Activated CD4-positive, CD25-positive, alpha-beta regulatory T cell treated with anti-CD3 and anti-CD28 coated beads, Interleukin-2, amount 50 U/mL, for 72 hours (primary cell): ENCODE data around the gene MRPL22.
"Not testable (repeated sequence)": the region's sequence is repeated elsewhere in the genome, so short reads cannot be mapped to it uniquely, and the experiment has no call there.

ENCODE experiments used
- DNase-seq: peaks from one replicate; pipeline ENCODE4 v3.0.0; 2021

Gene MRPL22

GRCh38 chr5:154997746-154998145 is 56.9 kb downstream of the MRPL22 start:
- DNase-seq = no peak

GRCh38 chr5:154999865-155000264 is 59.0 kb downstream of the MRPL22 start:
- DNase-seq = no peak

- DNase-seq = no peak
These were observed 60.6 kb downstream of the MRPL22 start for GRCh38 chr5:155001523-155001922.

- DNase-seq = not testable (repeated sequence)
These were observed 61.8 kb downstream of the MRPL22 start for GRCh38 chr5:155002722-155003121.

- no peak for DNase-seq
These were observed 63.4 kb downstream of the MRPL22 start for GRCh38 chr5:155004138-155004744.

- DNase-seq = not testable (repeated sequence)
These were observed 65.4 kb downstream of the MRPL22 start for GRCh38 chr5:155006265-155006664.

GRCh38 chr5:155008669-155009068 is 67.8 kb downstream of the MRPL22 start:
- no peak for DNase-seq

GRCh38 chr5:155010881-155011280 is 70.0 kb downstream of the MRPL22 start:
- DNase-seq = no peak

GRCh38 chr5:155013526-155013925 is 72.7 kb downstream of the MRPL22 start, which contains the start of gene KIF4B:
Gene KIF4B, plus strand, starts transcription at chr5:155013755. Its CDS starts 105 bp downstream, at chr5:155013860.
- DNase-seq = no peak

GRCh38 chr5:155015239-155015638 is 74.4 kb downstream of the MRPL22 start:
- DNase-seq = no peak

GRCh38 chr5:155017610-155018009 is 76.7 kb downstream of the MRPL22 start:
- DNase-seq = no peak
